AG04449 (cell line): Measurements from ENCODE around the gene ITGB6.

ENCODE experiments used
- CTCF ChIA-PET: fragments of 350-600 bp; formaldehyde crosslinking; extraction: SDS; loops from one replicate; lab custom pipeline; 2021; ENCODE audit warnings: antibody characterized with exemption; lab: Yijun Ruan, JAX
- POLR2A ChIA-PET: fragments of 400-600, 350-600 bp; formaldehyde crosslinking; extraction: SDS; loops from one replicate; lab custom pipeline; 2020; ENCODE audit warnings: antibody characterized with exemption, inconsistent platforms; lab: Yijun Ruan, JAX
- DNase-seq: peaks from one replicate; pipeline ENCODE4 v3.0.0-alpha.2; 2010; ENCODE audit warnings: low read depth, low spot score
- H3K4me3 ChIP-seq: 2 replicates; pipeline ENCODE4 v1.5.1; 2011; ENCODE audit warnings: low read depth, mild to moderate bottlenecking, control low read depth, low read length
- TF ChIP-seq, protein P1 (sequence below): IDR thresholded peaks from one replicate; pipeline ENCODE4 v1.5.1; 2011; ENCODE audit warnings: mild to moderate bottlenecking, moderate library complexity, low read length, control low read depth, inconsistent platforms; ENCODE audit not compliant: insufficient read depth; ENCODE audit errors: missing control alignments

ITGB6 gene

GRCh38 chr2:160203422-160203821 is 3.4 kb upstream of the ITGB6 start:
- ChIA-PET CTCF (interaction anchor here (1.0 kb wide), 1 partner anchor 9 kb away, joined by 3 read pairs; no protein-coding TSS in a partner anchor), POLR2A (no interaction called here)

DNA sequence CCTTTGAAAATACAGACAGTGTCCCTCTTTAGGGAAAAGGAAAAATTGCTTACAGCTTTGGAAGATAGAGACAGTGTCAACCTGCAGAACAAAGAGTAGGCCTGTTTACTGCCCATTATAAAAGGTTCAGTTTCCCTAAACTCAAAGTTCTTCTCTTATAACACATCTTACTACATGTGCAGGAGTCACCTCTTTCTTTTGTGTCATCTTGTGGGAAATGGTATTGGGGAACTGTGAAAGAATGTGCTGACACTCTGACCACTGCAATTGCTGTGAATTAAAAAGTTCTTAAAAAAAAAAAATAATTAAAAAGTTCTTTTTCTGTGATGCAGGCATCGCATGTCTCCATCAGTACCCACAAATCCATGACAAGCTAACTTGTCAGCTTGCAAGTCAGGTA is 2.9 kb upstream of the ITGB6 start:
- H3K4me3 ChIP-seq: no peak overlapping the region
- TF ChIP-seq, protein P1, sequence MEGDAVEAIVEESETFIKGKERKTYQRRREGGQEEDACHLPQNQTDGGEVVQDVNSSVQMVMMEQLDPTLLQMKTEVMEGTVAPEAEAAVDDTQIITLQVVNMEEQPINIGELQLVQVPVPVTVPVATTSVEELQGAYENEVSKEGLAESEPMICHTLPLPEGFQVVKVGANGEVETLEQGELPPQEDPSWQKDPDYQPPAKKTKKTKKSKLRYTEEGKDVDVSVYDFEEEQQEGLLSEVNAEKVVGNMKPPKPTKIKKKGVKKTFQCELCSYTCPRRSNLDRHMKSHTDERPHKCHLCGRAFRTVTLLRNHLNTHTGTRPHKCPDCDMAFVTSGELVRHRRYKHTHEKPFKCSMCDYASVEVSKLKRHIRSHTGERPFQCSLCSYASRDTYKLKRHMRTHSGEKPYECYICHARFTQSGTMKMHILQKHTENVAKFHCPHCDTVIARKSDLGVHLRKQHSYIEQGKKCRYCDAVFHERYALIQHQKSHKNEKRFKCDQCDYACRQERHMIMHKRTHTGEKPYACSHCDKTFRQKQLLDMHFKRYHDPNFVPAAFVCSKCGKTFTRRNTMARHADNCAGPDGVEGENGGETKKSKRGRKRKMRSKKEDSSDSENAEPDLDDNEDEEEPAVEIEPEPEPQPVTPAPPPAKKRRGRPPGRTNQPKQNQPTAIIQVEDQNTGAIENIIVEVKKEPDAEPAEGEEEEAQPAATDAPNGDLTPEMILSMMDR: no peak
- POLR2A ChIA-PET: no interaction called here
- no peak for DNase-seq
- CTCF ChIA-PET: interaction anchor here (1.0 kb wide), 1 partner anchor 9 kb away, joined by 3 read pairs; no protein-coding TSS in a partner anchor

More at GRCh38 chr2:160203422-160203821, 3.4 kb upstream of the ITGB6 start:
- H3K4me3 ChIP-seq: no peak overlapping the region
- DNase-seq: no peak
- TF ChIP-seq, protein P1: no peak

GRCh38 chr2:160201849-160202539 is 1.9 kb upstream of the ITGB6 start:
- no peak for DNase-seq
- H3K4me3 ChIP-seq: no peak overlapping the region
- TF ChIP-seq, protein P1: no peak
- ChIA-PET CTCF (no interaction called here), POLR2A (no interaction called here)

- ChIA-PET POLR2A (no interaction called here), CTCF (interaction anchor here (1.4 kb wide), 1 partner anchor 91 kb away, joined by 4 read pairs; no protein-coding TSS in a partner anchor)
- no peak overlapping the region for H3K4me3 ChIP-seq
- TF ChIP-seq, protein P1: no peak
- DNase-seq: no peak
Observed at GRCh38 chr2:160200921-160201320, 849 bp upstream of the ITGB6 start.

DNA sequence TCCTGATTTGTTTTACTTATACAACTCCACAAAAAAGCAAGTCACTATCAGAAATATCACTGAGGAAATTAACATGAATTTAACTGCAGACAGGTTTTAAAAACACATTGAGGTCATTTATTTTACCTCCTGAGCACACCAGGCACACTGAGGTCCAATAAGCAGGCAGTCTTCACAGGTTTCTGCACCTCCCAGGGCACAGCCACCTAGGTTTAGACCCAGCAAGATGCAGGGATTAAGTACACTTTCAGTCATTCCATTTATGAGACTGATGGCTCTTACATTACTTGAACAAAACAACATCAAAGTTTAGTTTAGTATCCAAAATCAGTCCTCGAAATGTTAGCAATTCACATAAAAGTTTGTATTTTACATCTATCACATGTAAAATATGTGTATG is 1.0 kb downstream of the ITGB6 start:
- DNase-seq: no peak
- ChIA-PET POLR2A (no interaction called here), CTCF (no interaction called here)
- H3K4me3 ChIP-seq: no peak overlapping the region
- TF ChIP-seq, protein P1: no peak

DNA sequence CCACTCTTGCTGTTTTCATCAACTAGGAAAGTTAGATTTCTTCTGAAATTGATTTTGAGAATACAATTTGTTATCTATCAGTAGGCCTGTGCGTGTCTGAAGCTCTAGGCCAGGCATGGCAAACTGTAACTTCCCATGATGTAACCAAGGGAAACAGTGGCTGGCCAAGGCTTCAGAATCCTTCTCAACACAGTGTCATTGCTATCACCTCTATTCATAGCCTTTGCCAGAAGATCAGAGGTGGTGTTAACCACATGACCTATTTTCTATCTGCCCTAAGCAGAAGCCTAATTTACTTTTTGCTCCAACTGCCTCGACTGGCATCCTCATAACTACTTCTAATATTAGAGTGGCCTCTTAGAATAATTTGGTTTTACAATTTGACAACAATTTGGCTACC is 2.5 kb downstream of the ITGB6 start:
- CTCF ChIA-PET: no interaction called here
- TF ChIP-seq, protein P1: no peak
- POLR2A ChIA-PET: interaction anchor here (0.7 kb wide), 1 partner anchor 12 kb away, joined by 3 read pairs; no protein-coding TSS in a partner anchor

More for the DNA sequence above, 2.5 kb downstream of the ITGB6 start:
- DNase-seq: no peak
- H3K4me3 ChIP-seq: no peak overlapping the region
